Loucy (cell line): ENCODE data around the gene BCAS3.
"Not testable (repeated sequence)": the region's sequence is repeated elsewhere in the genome, so short reads cannot be mapped to it uniquely, and the experiment has no call there.

Experiments used
- H2AFZ ChIP-seq: fragments of 200-600 bp; sonication (generic); 2 replicates; pipeline ENCODE4 v1.6.0; 2016; ENCODE audit warnings: antibody characterized with exemption, mild to moderate bottlenecking, low read length, moderate library complexity
- H3F3A ChIP-seq: fragments of 200-600 bp; 2 replicates; pipeline ENCODE4 v1.6.0; 2016; ENCODE audit warnings: antibody characterized with exemption, low read depth, mild to moderate bottlenecking
- H3K27me3 ChIP-seq: fragments of 200-600 bp; sonication (generic); 2 replicates; pipeline ENCODE4 v1.6.1; 2014; ENCODE audit warnings: low read length, mild to moderate bottlenecking; ENCODE audit not compliant: insufficient read depth, poor library complexity, severe bottlenecking
- H3K36me3 ChIP-seq: fragments of 200-600 bp; sonication (generic); 2 replicates; pipeline ENCODE4 v1.6.1; 2016; ENCODE audit warnings: low read length; ENCODE audit not compliant: insufficient read depth
- H3K4me1 ChIP-seq: fragments of 200-600 bp; sonication (generic); 2 replicates; pipeline ENCODE4 v1.5.1; 2014; ENCODE audit warnings: low read length, mild to moderate bottlenecking; ENCODE audit not compliant: insufficient read depth, poor library complexity, severe bottlenecking
- H3K4me2 ChIP-seq: fragments of 200-600 bp; sonication (generic); 2 replicates; pipeline ENCODE4 v1.6.0; 2014; ENCODE audit warnings: antibody characterized with exemption, low read length, low read depth, mild to moderate bottlenecking; ENCODE audit not compliant: poor library complexity, severe bottlenecking
- H3K4me3 ChIP-seq: fragments of 200-600 bp; sonication (generic); 2 replicates; pipeline ENCODE4 v1.5.1; 2014; ENCODE audit warnings: low read length, mild to moderate bottlenecking, mixed read lengths; ENCODE audit not compliant: poor library complexity, severe bottlenecking
- H3K79me2 ChIP-seq: fragments of 200-600 bp; sonication (generic); 2 replicates; pipeline ENCODE4 v1.6.1; 2014; ENCODE audit warnings: low read length; ENCODE audit not compliant: insufficient read depth
- H3K9ac ChIP-seq: fragments of 200-600 bp; sonication (generic); 2 replicates; pipeline ENCODE4 v1.6.0; 2014; ENCODE audit warnings: mild to moderate bottlenecking, low read depth, low read length, moderate library complexity; ENCODE audit not compliant: poor library complexity, severe bottlenecking
- H3K9me2 ChIP-seq: fragments of 200-600 bp; sonication (generic); replicated peaks from 2 replicates; pipeline ENCODE4 v1.6.1; 2016; ENCODE audit warnings: low read depth, low read length, mixed read lengths
- H3K9me3 ChIP-seq: fragments of 200-600 bp; sonication (generic); 2 replicates; pipeline ENCODE4 v1.6.1; 2014; ENCODE audit warnings: mild to moderate bottlenecking, antibody characterized with exemption, low read length, low read depth; ENCODE audit not compliant: insufficient read depth
- H4K20me1 ChIP-seq: fragments of 200-600 bp; sonication (generic); 2 replicates; pipeline ENCODE4 v1.6.0; 2014; ENCODE audit warnings: antibody characterized with exemption, low read length, mild to moderate bottlenecking; ENCODE audit not compliant: insufficient read depth, poor library complexity, severe bottlenecking
- CTCF ChIP-seq: fragments of 200-600 bp; sonication (generic); conservative IDR thresholded peaks from 2 replicates; pipeline ENCODE4 v1.5.1; 2014; ENCODE audit warnings: mild to moderate bottlenecking, antibody characterized with exemption, low read length
- EZH2phosphoT487 ChIP-seq: fragments of 200-600 bp; IDR thresholded peaks from 2 replicates; pipeline ENCODE4 v1.6.1; 2018; ENCODE audit warnings: antibody characterized with exemption, mild to moderate bottlenecking, moderate library complexity, borderline replicate concordance

Gene BCAS3

GRCh38 chr17:61352781-61353491, 675.3 kb downstream of the BCAS3 start:
- Histone ChIP-seq H4K20me1 (no peaks in the 10 kb centered on the region), H3K79me2 (no peaks in the 10 kb centered on the region), H3K4me2 (no peak overlapping the region), H3K9ac (no peak overlapping the region), H3K4me1 (no peaks in the 10 kb centered on the region), H3K4me3 (no peak overlapping the region), H3K9me2 (no peaks in the 10 kb centered on the region), H3K9me3 (no peaks in the 10 kb centered on the region), H3K36me3 (no peaks in the 10 kb centered on the region), H3K27me3 (no peaks in the 10 kb centered on the region), H3F3A (no peaks in the 10 kb centered on the region), H2AFZ (no peak overlapping the region)
- no peak for TF ChIP-seq EZH2phosphoT487
- TF ChIP-seq CTCF, result no peak

GRCh38 chr17:61353615-61354014, 676.0 kb downstream of the BCAS3 start:
- H3K4me3 ChIP-seq, result no peak overlapping the region
- no peaks in the 10 kb centered on the region for H3K27me3 ChIP-seq
- no peaks in the 10 kb centered on the region for H3K4me1 ChIP-seq
- H3K9me3 ChIP-seq, result no peaks in the 10 kb centered on the region
- no peak overlapping the region for H3K4me2 ChIP-seq
- no peaks in the 10 kb centered on the region for H3K36me3 ChIP-seq
- no peaks in the 10 kb centered on the region for H4K20me1 ChIP-seq
- H3F3A ChIP-seq, result no peaks in the 10 kb centered on the region
- H3K79me2 ChIP-seq, result no peaks in the 10 kb centered on the region
- H2AFZ ChIP-seq, result no peak overlapping the region
- no peak overlapping the region for H3K9ac ChIP-seq
- TF ChIP-seq CTCF, result no peak
- no peak for TF ChIP-seq EZH2phosphoT487
- H3K9me2 ChIP-seq, result no peaks in the 10 kb centered on the region

- H3K9me3 ChIP-seq, result no peaks in the 10 kb centered on the region
- no peak overlapping the region for H2AFZ ChIP-seq
- H4K20me1 ChIP-seq, result no peaks in the 10 kb centered on the region
- TF ChIP-seq EZH2phosphoT487 (no peak), CTCF (no peak)
- no peak overlapping the region for H3K4me2 ChIP-seq
- H3F3A ChIP-seq, result no peaks in the 10 kb centered on the region
- no peak overlapping the region for H3K9ac ChIP-seq
- H3K79me2 ChIP-seq, result no peaks in the 10 kb centered on the region
- no peaks in the 10 kb centered on the region for H3K9me2 ChIP-seq
- H3K4me1 ChIP-seq, result no peaks in the 10 kb centered on the region
- no peak overlapping the region for H3K4me3 ChIP-seq
- no peaks in the 10 kb centered on the region for H3K36me3 ChIP-seq
- no peaks in the 10 kb centered on the region for H3K27me3 ChIP-seq
Observed at GRCh38 chr17:61354895-61355874, 677.5 kb downstream of the BCAS3 start.

GRCh38 chr17:61357061-61357460, 679.4 kb downstream of the BCAS3 start:
- H3K27me3 ChIP-seq, H3K79me2 ChIP-seq, H2AFZ ChIP-seq: not testable (repeated sequence)

GRCh38 chr17:61359513-61359912, 681.9 kb downstream of the BCAS3 start:
- H3K79me2 ChIP-seq, H3K36me3 ChIP-seq, H3K9me2 ChIP-seq, H3K9me3 ChIP-seq, H3K4me1 ChIP-seq, H2AFZ ChIP-seq, H3F3A ChIP-seq, H3K4me2 ChIP-seq, H3K9ac ChIP-seq, H3K27me3 ChIP-seq, H3K4me3 ChIP-seq, H4K20me1 ChIP-seq: not testable (repeated sequence)

More at GRCh38 chr17:61357061-61357460, 679.4 kb downstream of the BCAS3 start:
- not testable (repeated sequence) for H3K4me1 ChIP-seq, H3F3A ChIP-seq, H3K9me2 ChIP-seq, H3K36me3 ChIP-seq, H4K20me1 ChIP-seq, H3K4me3 ChIP-seq, H3K9ac ChIP-seq, H3K9me3 ChIP-seq, H3K4me2 ChIP-seq
